Forelimb muscle (tissue), 1 donor: ENCODE results near the gene ENG. TPM values are rescaled to one million over a fixed set of nuclear protein-coding genes. Genes with fewer than 3 reads are reported as not detected.
"Not testable (repeated sequence)": the region's sequence is repeated elsewhere in the genome, so short reads cannot be mapped to it uniquely, and the experiment has no call there.

ENCODE experiments used
- DNase-seq: peaks from one replicate; pipeline ENCODE4 v3.0.0-alpha.2; 2013; ENCODE audit warnings: low read depth
- polyA plus RNA-seq: library from polyadenylated mRNA; unstranded; fragments of 120-200 nt; gene quantifications from one replicate; pipeline ENCODE4 v1.2.1, GENCODE V29; 2013; ENCODE audit not compliant: insufficient read length

ENG gene
- polyA plus RNA-seq, 1 donor, result 43.4 TPM

DNA sequence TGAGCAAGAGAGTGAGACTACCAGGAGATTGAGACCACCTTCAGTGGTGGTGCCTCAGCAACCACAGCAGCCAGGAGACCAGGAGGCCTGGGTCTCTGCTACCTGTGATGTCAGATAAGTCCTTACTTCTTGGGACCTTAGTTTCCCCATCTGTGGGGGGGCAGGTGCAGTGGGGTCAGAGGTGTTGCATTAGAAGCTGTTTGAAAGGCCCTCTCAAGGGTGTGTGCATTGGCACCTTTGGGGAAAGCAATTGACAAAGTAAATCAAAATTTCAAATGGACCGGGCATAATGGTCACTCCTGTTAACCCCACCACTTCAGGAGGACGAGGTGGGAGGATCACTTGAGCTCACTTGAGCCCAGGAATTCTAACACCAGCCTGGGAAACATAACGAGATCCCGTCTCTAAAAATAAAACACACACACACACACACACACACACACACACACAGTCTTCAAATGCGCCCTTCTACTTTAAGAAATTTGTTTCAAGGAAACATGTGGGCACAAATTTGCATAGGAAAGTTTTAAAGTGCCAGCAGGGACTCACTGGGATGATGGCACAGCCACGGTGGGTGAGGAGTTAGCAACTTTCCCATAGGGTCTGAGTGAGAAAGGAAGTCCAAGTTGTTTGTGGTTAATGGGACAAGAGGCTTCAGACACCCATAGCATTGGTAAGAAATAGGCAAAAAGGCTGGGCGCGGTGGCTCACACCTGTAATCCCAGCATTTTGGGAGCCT is 24.4 kb upstream of the ENG start:
- DNase-seq, result no peak

DNA sequence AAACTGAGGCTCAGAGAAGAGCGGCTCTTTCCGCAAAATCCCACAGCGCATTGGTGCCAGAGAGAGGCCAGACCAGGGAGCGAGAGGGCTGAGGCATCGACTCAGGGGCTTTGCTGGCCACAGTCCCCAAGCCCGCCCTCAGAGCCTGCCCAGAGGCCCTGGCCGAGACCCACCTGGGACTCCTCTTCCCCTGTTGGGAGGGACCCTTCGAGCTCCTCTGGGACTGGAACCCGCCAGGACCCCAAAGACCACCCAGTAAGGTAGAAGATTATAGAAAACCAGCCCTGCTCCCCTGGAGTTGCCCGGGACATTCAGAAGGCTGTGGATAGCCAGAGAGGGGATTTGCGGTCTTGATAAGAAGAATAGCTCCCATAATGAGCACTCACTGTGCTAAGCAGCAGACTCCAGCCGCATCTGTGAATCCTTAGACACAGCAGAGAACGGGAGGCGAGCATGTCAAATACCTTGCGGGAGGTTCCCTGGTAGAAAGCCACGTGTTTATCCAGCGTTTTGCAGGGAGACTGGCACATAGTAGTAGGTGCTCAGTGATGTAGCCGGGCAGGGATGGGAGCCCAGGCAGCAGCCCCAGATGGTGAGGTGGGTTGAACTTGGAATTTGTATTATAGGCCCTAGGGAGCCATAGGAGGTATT is 23.7 kb upstream of the ENG start:
- no peak for DNase-seq

DNA sequence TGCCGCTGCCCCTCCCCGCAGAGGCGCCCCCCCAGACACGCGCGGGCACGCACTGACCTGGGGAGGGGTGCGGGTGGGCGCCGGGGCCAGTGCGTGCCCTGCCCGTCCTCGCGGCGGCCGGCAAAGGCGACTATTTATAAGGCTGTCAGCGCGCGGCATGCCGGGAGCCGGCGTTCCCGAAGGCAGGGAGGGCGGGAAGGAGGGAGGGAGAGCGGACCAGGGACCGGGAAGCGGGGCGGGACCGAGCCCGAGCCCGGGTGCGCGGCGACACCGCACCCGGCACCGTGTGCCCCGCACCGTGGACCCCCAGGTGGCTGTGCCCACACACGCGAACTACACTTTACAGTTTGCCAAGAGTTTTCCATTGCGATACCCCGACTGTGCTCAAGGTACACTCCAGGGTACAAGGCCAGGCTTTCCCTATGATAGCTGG is 23.1 kb upstream of the ENG start, which contains the start of gene AK1:
Gene AK1 (minus strand): TSS at position 110 of the 433 bp plus-strand sequence. CDS start 3,058 bp downstream, outside the sequence.
- DNase-seq, result no peak

DNA sequence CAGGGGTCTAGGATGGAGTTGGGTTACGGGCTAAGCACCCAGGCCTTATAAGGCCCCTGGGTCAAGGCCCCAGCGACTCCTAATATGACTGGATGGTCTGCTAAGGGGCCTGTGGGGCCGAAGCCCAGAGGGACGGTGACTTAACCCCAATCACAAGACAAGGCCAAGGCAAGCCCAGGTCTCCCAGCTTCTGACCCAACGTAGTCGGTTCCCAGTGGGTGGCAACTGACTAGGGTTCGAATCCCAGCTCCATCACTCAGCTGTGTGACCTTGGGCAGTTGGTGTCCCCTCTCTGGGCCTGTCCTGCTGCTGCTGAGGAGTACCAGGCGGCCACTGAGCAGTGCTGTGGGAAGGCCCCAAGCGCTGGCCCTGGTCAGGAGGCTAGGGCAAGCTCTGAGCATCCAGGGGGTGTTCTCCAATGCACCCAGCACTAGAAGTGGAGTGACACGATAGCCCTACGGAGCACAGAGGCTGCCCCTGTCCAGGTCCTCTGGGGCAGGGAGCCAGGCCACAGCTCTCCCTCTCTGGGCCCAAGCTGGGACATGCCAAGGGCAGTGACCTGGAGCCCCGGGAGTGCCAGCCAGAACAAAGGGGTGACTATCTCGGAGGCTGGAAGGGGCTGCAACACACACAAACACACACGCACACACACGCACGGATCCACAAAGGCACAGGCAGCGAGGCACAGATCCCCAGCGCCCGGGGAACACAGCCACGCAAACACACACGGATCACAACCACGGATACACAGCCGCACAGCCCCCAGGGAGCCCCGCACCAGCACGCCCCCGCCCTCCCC is 22.5 kb upstream of the ENG start:
- no peak for DNase-seq

DNA sequence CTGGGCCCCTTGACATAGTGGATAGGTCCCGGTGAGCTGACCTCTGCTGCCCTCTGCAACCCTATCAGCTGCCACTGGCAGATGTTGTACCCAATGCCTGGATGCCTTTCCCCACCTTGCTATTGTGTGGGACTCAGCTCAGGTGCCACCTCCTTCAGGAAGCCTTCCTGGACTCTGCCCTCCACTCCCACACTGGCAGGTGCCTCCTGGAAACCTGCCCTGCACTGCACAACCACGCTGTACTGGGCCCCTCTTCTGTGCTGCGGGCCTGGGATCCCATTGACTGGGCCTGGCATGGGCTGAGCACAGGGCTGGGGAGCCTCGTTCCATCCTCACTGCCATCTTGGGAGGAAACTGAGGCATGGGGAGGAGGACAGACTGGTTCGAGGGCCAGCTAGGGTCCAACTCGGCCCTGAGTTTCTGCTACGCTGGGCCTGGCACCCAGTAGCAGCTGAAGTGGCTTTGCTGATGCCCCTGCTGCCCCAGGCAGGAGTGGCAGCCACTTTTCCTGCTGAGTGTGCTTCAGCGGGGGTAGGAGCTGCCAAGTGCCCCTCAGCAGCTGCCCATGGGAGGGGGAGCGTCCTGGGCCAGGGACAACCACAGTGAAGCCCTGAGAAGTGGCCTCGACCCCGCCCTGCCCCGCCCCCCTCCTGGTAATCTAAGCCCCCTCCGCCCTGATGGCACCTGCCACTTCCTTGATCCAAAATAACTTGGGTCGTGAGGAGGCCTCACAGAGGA is 21.7 kb upstream of the ENG start:
- no peak for DNase-seq

DNA sequence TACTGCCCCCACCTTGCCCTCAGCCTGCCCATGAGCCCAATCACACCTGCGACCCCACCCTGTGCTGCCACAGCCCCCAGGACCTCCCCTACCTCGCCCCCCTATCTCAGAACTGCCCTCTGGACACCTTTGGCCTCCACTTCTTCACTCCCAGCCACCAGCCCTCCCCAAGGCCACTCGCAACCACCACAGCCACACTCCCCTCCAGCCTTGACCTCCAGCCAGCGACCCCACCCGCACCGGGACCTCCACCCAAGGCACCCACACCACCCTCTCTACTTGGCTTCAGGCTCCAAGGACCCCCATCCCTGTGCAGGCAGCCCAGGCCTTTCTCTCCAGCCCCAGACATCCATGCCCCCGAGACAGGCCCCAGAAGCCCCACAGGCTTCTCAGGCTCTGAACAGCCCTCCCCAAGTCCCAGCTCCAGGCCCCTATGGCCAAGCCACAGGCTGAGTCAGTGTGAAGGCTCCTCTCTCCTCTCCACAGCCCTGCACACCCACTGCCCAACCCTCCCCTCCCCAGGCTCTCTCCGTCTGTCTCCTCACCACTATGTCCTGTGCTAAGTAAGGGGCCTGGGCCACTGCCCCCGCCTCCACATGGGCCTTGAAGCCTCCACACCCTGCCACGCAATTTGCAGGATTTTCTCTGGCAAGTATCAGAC is 21.0 kb upstream of the ENG start:
- no peak for DNase-seq

DNA sequence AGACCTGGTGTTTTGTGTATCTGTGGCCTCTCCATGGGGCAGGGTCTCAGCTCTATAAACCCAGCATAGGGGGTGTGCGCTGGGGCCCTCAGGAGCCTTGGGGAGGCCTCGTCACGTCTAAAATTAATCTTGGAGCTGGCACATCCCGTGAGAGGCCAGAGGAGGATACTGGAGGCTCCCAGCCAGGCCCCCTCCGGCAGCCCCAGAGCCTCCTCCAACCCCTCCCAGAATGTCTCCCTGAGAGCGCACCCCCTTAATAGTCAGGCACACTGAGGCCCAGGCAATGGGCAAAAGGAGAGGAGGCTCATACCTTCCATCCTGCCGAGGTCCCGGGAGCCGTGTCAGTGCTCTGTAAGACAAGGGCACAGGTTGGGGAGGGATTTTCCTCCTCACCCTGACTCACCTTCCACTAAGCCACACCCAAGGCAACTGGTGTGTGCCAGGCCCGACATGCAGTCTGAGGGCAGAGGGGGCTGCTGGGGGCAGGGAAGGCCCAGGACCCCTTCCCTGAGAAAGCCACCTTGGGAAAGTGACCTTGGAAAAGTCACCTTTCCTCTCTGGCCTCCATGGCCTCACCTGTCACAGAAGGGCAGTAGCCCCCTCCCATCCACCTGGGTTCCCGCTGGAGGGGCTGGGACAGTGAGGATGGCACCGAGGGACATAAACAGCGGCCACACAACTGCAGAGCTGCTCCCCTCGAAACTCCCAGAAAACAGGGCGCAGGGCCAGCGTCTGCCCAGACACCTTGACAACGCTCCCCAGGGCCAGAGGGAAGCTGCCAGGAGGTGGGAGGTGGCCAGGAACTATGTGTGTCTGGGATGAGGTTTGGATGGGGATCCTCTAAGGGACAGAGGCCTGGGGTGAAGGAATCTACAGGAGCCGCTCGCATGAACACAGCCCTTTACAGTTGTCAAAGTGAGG is 20.1 kb upstream of the ENG start:
- DNase-seq, result no peak

DNA sequence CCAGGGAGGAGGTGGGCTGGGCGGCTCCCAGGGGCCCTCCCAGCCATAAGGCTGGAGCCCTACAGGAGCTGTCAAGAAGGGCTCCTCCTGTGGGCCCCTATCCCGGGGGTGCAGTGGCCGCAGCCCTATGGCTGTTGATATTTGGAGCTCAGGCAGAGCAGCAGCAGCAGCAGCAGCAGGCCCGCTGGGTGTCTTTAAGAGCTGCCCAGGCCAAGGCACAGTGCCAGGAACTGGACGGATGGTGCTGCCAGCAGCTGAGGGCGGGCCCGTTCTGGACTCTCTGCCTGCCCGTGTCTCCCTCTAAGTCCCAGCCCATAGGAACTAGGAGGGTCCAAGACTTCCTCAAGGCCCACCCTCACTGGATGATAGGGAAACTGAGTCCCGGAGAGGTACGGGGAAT is 19.4 kb upstream of the ENG start:
- DNase-seq, result no peak

DNA sequence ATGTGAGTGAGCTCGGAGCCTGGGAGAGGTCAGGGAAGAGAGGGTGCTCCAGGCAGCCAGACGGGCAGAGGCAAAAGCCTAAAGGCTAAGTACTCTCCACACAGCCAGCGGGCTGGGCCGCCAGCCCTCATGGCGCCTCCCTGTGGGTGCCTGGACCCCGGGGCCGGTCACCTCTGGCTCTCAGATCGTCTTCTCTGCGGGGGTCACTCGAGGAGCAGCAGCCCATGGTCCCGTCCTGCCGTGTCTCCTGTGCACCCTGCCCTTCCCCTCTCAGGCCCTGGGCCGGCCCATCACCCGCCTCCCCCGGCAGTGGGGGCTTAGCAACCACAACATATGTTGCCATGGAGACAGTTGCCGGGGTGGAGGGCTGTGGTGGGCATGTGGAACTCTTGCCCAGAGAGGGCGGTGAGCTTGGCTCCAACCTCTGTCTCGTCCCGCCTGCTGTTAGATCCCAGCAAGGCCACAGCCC is 18.8 kb upstream of the ENG start:
- DNase-seq, result no peak

DNA sequence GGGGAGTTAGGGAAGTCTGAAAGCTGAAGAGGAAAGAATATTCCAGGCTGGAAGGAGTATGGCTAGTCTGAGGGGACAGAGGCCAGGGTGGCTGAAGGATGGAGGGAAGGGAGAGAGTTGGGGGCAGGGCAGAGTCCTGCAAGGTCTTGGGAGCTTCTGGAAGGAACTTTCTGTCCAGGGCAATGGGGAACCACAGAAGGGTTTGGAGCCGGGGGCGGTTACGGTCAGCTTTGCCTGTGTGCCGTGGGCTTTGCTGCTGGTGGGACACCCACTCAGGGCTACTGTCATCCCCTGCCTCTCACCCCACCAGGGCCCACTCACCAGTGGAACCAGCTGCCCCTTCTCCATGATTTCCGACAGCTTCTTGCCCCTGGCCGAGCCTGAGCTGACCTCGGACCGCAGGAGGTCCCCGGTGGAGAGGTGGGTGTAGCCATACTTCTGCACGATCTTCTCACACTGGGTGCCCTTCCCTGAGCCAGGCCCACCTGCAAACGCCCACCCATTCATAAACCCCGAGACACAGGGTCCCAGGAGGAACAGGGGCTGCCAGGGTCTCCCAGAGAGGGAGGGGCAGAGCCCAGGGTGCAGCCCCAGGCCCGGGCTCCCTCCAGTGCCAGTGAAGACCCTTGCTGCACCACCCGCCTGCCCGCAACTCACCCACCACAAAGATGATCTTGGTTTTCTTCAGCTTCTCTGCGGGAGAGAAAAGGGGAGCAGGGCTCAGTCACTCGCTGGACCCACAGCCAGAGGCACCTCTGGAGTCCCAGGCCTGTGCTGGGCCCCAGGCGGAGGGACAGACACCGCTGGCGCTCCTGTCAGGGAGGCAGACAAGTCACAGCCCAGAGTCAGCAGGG is 18.1 kb upstream of the ENG start:
- no peak for DNase-seq

DNA sequence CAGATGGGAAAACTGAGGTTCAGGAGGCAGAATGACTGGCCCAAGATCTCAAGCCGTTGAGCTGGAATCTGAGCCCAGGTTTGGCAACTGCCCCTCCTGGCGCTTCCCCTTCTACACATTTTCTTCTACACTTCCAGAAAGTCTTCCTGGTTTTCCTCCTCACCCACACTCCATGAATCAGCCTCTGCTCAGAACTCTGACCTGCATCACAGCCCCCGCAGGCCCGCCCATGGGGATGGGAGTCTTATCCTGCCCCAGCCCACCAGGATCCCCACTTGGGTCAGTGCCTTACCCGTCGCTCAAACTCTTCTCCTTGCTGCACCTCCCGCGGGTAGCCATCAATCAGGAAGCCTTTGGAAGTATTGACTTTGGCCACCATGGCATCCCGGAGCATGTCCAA is 17.1 kb upstream of the ENG start:
- DNase-seq, result no peak

DNA sequence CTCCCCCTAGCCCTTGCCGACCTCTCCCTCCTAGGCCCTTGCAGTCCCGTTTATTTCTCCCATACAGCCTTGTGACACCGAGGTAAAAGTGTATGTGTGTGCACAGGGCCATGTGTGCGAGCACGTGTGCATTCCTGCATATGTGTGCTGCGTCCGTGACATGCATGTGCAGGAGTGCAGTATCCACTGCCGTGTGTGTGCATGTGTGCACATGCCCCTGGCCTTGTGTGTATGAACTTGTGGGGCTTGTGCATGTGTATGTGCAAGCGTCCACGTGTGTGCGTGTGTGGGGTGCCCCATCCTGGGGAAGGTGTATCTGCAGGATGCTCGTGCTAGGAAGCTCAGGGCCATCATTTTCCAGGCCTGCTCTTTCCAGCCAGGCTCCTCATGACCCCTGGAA is 16.4 kb upstream of the ENG start:
- DNase-seq, result no peak

DNA sequence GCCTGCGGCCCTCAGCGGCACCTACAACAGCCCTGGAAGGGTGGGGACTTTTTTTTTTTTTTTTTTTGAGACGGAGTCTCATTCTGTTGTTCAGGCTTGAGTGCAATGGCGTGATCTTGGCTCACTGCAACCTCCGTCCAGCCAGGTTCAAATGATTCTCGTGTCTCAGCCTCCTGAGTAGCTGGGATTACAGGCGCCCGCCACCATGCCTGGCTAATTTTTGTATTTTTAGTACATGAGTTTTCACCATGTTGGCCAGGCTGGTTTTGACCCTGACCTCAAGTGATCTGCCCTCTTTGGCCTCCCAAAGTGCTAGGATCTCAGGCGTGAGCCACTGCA is 15.7 kb upstream of the ENG start:
- DNase-seq, result not testable (repeated sequence)

DNA sequence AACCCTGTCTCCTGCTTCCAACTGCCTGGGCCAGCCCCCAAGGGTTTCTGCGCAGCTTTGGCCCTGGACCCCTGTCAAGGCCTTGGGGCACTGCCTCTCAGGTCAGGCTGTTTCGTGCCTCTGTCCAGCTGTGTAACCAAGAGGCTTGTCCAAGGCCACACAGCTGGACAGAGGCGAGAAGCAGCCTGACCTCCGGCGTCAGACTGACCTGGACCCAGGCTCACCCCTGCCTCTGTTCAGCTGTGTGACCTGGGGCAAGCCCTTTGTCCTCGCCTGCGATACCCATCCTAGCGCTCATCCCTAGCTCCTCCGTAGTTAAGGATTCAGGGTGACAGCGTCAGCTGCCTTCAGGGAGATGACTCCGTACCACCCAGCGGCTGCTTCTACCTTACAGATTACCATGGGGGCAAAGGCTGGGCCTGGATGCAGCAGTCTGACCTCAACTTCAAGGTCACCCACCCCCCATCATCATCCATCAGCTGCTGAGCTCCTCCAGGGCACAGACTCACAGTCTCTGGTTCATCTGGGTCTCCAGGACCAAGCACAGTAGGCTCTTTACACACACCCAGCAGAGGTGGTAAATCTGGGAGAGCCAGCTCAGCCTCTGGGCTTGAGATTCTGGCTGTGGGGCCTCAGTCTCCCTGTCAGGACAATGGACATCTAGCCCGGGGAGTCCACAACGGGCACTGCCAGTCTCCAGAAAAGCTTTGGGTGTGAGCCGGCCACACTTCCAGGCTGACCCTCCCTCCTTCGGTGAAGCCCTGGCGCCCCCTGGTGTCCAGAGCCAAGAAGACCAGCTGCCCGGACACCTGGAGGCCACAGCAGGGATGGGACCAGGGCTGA is 15.1 kb upstream of the ENG start:
- peak; percentile 41 for DNase-seq

DNA sequence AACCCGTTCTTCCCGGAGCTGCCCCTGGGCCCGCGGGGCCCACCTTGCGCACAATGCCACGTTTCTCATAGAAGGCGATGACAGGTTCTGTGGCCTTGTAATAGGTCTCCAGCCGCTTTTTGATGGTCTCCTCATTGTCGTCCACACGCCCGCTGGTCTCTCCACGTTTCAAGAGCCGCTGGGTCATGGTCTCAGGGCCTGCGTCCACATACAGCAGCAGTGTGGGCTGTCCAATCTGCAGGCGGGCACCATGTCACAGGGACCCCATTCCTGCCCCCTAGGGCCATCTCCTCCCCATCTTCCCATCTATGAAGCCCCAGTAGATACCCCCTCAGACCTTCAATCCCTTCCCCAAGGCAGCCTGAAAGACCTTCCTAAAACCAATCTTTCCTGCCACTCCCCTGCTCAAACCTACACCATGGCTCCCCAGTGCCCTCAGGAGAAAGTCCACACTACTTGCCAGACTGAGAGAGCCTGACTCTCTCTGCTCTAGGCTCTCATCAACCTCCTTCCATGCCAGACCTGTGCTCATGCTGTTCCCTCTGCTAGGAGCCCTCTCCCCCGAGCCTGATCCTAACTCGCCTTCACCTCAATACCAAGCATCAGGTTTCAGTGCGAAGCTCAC is 13.9 kb upstream of the ENG start:
- no peak for DNase-seq

DNA sequence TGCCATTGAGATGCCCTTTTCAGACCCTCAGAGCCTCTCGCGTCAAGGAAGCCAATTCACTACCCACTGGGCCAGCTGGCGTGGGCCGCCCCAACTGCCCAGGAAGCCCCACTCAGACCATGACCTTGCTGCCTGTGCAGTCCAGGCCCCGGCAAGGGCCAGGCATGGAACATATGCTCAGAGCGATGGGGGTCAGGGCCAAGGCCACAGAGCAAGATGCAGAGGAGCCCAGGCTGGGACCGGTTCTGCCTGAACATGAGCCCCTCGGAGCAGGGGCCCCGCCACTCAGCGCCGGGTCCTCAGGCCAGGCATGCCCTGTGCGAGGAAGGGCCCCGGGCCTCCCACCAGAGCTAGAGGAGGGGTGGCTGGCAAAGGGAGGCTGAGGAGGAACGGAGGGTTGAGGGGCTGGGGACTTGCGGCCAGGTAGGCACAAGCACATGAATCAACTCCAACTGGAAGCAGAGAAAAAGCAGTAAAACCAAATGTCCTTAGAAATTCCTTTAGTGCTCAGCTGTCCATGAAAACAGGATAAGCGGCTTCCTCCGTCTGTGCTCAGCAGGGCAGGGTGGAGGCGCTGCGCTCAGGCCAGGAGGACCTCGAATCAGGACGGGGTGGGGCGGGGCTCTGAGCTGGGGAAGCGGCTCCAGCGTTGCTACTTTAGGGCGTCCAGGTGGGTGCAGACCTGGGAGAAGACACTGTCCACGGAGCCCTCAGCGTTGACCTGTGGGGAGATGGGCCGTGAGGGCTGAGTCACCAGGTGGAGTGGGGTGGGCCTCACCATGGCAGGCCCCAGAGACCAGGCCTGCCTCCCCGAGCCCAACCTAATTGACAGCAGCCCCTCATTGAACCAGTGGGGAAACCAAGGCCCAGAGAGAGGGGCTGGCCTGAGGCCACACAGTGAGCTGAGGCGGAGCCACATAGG is 13.2 kb upstream of the ENG start:
- no peak for DNase-seq

DNA sequence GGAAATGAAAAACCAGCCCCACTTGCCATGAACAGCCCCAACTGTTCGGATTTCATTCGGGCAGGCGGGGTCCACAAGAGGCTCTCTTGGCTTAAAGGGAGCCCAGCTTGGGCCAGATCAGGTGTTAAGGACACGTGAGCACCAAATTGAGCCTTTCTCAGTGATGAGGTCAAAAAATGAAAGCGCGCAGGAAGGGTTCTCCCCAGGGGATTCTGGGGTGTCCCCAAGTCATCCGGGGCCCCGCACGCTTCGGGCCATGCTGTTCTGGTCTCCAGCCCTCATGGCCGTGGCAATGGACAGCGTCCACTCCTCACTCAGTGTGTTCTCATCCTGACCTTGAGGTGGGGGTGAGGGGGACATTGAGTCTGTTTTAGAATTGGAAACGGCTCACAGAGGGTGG is 12.1 kb upstream of the ENG start:
- no peak for DNase-seq
